ENCODE results near the gene COL8A2.

COL8A2 gene

GRCh38 chr1:36067871-36068270 lies 57.2 kb downstream of the COL8A2 start:
- DNase-seq (ENCODE audit: low read depth in 2 of 2) = no peak

- DNase-seq (ENCODE audit: low read depth in 2 of 2) = no peak
These were observed 62.7 kb downstream of the COL8A2 start for GRCh38 chr1:36062315-36062714.

GRCh38 chr1:36055706-36056105 lies 69.3 kb downstream of the COL8A2 start:
- no peak for DNase-seq (ENCODE audit: low read depth in 2 of 2)

DNA sequence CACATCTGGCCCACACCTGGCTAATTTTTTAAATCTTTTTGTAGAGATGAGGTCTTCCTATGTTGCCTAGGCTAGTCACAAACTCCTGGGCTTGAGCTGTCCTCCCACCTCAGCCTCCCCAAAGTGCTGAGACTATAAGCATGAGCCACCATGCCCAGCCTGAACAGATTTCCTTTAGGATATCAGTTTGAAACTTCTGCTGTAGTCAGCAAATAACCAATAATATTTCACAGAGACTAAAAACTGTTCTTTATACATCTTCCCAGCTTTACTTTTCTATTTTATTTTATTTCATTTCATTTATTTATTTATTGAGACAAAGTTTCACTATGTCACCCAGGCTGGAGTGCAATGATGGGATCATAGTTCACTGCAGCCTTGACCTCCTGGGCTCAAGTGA lies 71.0 kb downstream of the COL8A2 start:
- DNase-seq (ENCODE audit: low read depth in 2 of 2) = no peak

DNA sequence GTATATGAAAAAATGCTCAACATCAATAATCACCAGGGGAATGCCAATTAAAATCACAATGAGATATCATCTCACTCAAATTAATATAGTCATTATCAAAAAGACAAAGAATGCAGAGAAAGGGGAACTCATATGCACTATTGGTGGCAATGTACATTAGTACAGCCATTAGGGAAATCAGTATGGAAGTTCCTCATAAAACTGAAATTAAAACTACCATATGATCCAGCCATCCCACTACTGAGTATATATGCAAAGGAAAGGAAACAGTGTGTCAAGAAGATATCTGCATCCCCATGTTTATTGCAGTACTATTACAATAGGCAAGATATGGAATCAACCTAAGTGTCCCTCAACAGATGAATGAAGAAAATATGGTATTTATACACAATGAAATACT lies 73.2 kb downstream of the COL8A2 start:
- no peak for DNase-seq (ENCODE audit: low read depth in 2 of 2)

Data from stimulated activated CD4-positive, alpha-beta T cell treated with anti-CD3 and anti-CD28 coated beads, Interleukin-4, amount 100 ng/mL, for 48 hours (primary cell).